HPDE6-E6E7 (cell line): Measurements from ENCODE around the gene KIAA1671.
A peak's percentile ranks its signal among the peaks of the same experiment; 100 is the strongest.

Experiments used
- DNase-seq: peaks from one replicate; pipeline ENCODE4 v3.0.0; 2011; ENCODE audit warnings: missing footprints; ENCODE audit errors: extremely low spot score

Gene KIAA1671

DNA sequence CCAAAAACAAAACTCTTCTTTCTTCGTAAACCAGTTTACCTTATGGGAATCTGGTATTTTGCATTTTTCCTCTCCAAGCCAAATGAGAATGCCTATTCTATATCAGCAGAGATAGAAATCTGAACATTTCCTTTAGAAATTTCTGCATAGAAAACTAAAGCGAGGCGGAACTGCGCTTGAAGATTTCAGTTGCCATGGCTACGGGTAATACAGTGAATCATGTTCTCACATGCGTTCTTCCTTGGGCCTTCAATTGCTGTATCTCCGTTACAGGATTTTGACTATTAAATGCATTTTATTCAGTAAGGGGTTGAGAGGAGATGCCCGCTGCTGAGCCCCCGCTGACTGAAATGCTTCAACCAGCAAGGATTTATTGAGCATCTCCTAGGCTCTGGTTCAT, 138.9 kb downstream of the KIAA1671 start:
- DNase-seq: no peak

DNA sequence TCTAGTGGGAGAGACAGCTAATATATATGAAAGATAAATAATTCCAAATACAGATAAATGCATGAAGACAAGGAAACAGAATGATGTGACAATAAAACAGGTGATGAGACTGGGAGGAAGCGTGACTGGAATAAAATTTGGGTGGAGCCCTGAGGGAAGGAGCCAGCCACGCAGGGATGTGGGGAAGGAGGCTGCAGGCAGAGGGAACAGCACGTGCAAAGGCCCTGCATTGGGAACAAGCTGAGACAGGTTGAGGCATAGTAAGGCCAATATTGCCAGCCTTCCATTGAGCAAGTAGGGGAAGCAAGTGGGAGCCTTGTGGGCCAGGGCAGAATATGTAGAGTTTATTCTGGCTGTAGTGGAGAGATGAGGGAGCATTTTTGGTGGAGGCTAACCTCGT, 139.6 kb downstream of the KIAA1671 start:
- DNase-seq: no peak

DNA sequence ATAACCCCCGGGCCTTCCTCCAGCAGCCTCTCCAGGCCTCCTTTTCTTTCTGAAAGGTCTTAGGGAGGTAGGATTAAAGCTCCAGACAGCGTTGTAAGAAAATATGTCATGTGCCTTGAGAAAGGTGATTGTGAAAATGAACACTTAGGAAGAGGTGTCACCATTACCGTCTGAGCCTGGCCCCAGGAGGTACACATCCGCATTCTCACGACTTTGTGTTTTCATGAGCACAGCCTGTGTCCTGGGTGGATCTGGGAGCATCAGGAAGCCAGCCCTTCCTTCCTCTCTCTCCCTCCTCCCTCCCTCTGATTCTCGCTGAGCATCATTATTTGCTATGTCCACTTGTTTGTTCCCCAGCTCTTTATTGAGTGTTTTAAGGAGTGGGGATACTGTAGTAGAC, 142.1 kb downstream of the KIAA1671 start:
- DNase-seq: no peak

DNA sequence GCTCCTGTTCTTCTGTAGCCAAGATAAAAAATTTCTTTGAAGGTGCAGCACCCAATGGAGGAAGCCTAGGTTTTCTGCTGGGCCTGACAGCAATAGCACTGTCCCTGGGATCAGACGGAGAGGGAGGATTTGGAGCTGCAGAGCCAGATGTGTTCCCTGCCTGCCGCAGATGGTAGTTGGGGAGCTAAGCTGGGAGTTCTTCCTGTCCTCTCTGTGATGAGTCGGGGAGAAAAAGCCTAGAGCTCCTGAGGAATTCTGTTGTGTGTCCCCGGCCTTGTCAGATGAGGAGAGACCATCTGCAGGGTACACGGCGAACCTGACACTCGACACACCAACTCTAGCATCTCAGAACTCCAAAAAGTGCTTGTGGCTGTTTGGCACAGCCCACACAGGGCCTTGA, 143.4 kb downstream of the KIAA1671 start:
- no peak for DNase-seq

DNA sequence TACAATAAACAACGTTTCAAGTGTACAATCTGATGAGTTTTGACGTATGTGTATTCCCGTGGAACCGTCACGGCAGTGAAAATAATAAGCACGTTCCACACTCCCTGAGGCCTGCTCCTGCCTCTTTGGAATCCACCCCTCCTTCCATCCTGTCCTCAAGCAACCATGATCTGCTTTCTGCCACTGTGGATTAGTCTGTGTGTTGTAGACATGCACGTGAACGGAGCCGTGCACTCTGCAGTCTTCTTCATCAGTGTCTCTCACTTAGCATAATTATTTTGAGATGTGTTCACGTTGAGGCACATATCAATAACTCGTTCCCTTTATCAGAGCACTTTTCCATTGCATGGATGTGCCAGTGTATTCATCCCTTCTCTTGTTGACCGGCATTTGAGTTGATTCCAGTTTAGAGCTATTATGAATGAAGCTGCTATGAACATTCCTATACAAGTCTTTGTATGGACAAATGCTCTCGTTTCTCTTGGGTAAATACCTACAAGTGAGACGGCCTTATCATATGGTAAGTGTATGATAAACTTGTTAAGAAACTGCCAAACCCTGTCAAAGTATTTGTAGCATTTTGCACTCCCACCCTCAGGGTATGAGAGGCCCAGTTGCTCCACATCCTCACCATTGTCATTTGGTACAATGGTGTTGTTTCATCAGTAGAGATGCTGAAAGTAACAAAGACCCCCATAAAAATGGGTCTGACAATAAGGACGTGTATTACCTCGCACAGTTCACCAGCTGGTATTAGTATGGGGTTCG, 144.3 kb downstream of the KIAA1671 start:
- no peak for DNase-seq

DNA sequence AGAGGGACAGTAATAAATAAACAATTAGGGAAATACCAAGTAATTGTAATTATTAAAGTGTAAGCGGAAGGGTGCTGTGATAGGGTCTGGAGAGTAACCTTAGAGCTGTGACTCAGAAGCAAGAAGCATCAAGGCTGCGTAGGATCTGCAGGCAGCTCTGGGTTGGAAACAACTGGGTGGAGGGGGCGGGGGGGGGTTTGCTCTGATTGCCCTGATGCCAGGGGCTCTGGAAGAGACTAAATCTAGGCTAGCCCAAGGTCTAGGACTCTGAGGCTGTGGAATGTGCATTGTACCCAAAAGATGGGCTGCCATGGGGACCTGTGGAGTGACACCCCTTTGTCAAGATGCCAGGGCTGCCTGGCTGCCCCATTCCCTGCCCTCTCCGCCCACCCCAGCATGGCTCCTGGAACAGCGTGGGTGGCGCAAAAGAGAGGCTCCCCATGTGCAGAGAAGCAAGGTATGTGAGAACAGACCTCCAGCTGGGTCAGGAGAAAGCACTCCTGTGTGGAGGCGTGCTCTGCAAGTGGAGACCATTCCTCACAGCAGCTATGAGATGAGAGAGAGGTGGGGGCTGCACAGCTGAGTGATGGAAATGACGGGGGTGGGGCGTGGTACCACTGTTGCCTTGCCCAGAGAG, 146.0 kb downstream of the KIAA1671 start:
- no peak for DNase-seq

DNA sequence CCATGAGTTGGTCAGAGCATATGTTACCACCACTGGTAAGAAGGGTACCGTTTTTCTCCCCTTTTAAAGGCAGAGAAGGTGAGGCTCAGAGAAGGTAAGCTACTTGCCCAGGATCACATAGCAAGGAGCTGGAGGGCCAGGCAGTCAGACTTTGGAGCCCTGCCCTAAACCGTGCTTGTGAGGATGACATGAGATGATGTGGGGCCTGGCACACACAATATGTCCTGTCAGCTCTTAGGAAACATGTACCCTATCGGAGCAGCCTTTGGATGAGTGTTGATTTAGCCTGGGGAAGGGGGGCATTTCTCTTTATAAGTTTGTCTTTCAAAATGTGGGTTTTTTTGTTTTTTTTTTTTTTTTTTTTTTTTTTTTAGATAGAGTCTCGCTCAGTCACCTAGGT, 146.7 kb downstream of the KIAA1671 start:
- DNase-seq: no peak

DNA sequence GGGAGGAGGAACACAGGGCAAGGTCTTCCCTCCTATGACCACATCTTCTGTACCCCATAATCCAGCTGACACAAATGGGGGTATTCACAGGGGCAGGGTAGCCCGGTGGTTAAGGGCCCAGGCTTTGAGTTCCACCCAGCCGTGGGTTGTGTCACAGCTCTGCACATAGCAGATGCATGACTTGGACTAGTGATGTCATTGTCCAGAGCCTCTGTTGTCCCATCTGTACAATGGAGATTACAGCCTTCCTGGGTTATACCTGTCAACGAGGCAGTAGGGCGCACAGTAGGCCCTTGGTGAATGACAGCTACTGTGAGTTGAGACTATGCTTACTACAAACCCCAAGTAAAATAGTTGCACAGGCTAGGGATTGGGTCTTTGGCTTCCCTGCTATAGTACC, 147.9 kb downstream of the KIAA1671 start:
- no peak for DNase-seq

DNA sequence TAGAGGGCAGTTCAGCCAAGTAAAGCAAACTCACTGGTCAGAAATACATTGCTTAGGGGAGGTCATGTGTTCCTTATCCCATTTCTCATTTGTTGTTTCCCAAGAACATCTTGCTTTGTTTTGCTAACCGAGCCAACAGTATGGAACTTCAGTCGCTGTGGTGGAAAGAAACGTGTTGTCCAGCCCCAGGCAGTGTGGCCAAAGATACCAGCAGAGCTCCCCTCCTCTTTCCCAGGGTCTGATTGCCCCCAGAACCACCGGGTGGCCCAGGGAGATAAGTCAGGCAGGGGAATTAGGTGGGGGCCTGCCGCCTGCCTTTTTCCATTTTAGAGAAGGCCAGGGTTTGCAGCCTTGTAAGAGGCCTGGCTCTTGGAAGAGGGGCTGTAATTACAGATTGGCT, 148.4 kb downstream of the KIAA1671 start:
- DNase-seq: no peak

DNA sequence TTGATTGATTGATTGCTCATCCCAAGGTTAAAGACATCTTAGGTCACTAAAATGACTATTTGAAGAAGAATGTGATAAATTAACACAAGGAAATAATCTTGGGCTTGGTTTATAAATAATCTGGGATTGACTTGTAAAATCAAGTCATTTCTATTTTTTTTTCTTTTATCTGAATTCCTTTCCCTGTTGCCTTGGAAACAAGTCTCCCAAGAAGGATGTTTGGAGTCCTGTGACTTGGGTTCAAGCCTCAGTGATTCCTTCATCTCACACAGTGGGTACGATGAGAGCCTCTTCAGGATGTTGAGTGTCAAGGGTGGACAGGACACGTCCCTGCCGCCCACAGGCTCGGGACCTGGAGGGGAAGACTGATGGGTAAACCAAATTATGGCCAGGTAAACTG, 149.0 kb downstream of the KIAA1671 start:
- no peak for DNase-seq

DNA sequence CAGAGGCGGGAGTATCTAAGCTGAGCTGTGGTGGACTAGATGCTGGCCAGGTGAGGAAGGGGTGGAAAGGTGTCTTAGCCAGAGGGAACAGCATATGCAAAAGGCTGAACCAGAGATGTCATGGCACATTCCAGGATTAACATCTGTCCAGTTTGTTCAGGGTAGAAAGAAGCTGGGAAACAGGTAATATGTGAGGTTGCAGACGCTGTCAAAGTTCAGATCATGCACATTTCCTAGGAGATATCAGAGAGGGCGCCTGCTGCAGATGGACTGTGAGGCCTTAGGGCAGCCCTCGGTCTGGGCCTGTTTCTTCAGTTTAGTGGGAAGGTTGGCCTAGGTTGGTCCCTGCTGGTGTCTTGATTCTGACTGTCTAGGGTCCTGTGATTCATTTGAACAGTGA, 149.5 kb downstream of the KIAA1671 start:
- no peak for DNase-seq

DNA sequence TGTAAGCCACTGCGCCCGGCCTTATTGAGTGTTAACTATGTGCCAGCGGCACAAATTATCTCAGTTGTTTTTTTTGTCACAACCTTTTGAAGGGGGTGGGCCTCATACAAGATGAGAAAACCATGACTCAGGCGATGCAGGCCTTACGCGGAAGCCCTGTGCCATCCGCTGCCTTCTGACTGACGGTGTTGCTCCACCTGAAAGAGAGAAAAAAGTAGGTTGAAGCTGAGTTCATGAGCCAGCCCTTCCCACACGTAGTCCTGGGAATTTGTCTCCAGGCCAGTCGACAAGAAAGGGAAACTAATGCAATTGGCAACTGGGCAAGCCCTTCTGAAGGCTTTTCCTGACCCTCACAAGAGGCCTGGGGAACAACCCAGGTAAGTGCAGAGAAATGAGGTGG, 150.2 kb downstream of the KIAA1671 start:
- DNase-seq: no peak

DNA sequence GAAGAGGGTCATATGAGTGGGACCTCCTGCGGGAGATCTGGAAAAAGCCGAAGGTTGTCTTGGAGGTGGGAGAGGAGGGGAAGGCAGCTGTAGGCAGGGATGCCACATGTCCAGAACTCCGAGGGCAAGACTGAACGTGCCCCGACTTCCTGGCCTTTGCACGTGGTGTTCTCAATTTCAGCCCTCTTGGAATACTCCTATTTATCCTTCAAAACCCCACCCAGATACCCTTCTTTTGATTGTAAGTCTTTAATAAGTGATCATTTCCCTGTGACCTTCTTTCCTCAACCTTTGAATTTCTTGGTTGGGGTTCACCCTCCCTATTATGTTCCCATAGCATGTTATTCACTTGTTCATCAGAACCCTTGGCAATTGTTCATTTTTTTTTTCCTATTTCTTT, 151.9 kb downstream of the KIAA1671 start:
- no peak for DNase-seq

DNA sequence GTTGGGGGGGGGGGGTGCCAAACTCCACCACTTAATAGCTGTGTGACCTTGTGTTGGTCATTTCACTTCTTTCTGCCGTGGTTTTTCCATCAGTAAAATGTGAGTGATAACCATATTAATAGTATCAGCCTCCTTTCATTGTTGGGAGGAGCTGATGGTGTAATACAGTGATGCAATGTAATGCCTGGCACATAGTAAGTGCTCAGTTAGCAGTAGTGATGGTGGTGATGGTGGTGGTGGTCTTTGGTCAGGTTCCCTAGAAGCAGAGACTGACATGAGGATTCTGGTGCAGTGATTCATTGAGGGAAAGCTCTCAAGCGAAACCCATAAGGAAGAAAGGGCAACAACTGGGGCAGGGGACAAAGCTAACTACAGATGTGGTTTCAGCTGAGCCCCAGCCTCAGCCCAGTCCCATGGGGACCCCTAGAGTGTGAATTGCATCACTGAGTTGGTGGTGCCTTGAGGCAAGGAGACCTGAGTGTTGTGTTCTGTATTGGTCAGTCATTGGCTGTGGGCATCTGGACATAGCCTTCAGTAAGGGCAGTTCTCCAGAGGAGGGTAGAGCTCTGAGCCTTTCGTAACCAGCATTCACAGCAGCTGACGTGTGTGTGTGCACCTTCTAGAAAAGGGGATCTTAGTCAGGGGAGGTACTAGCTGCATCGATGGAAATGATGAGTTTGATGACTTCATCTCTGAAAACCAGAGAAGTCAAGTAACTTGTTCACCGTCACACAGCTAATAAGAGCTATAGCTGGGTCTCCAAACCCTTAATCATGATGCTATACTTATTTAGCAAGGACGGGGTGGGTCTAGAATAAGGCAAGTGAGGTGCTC, 153.5 kb downstream of the KIAA1671 start:
- DNase-seq: no peak

DNA sequence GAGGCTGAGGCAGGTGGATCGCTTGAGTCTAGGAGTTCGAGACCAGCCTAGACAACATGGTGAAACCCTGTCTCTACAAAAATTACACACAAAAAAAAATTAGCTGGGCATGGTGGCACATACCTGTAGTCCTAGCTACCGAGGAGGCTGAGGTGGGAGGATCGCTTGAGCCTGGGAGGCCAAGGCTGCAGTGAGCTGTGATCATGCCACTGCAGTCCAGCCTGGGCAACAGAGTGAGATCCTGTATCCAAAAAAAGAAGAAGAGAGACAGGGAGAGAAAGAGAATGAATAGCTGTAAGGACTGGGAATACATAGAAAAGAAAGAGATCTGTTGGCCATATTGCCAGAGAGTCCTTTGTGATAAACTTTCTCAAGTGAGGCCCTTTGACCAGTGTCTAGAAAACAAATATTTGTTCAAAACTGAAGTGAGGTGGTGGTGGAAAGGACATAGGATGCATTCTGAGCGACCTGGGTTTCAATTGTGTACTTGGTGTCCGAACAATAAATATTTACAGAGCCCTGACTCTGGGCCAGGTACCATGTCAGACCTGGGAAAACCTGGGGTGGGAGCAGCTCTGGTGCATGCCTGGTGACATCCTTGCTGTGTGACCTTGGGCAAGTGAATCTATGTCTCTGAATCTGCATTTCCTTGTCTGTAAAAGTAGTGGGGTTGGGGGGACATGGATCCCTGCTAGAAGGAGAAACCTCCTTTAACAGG, 157.5 kb downstream of the KIAA1671 start:
- DNase-seq: no peak

DNA sequence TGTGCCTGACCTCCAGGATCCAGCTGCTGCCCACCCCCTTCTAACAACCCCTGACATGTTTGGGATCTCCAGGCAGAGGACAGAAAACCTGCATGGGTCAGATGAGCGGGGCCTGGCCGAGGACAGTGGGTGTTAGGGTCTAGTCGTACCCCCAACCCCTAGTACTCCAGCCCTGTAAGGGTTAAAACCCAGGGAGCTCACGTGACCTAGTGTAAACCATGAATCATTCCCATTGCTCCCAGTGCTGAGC, 158.0 kb downstream of the KIAA1671 start:
- no peak for DNase-seq

DNA sequence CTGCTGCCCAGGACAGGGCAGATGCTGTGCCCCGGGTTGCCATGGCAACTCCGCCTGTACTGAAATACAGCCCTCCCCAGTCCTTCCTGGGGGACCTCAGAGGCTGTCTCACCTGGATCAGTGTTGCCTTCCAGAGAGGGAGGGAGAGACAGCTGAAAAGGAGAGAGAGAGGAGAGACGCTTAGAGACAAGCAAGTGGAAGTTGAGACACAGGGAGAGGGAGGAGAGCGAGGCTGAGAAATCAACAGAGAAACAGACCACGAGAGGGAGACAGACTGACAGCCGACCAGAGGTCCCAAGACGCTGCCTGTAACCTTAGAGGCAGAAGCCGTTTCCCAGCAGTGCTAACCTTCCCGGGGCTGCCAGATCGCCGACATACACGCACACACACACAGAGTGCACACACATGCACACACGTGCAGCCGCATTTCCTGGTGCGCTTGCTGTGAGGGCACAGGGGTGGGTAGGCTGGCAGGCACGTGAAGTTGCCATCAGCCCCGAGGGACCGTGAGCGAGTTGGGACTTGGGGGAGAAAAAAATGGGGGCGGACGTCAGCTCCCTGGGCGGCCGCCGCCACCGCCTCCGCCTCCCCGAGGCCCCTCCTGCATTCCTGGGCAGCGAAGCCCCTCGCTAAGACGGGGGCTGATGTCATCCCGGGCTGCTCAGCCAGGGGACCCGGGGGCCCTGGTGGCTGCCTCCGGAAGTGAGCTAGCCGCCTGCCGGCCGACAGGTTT, 158.5 kb downstream of the KIAA1671 start:
- peak; percentile 94 for DNase-seq

DNA sequence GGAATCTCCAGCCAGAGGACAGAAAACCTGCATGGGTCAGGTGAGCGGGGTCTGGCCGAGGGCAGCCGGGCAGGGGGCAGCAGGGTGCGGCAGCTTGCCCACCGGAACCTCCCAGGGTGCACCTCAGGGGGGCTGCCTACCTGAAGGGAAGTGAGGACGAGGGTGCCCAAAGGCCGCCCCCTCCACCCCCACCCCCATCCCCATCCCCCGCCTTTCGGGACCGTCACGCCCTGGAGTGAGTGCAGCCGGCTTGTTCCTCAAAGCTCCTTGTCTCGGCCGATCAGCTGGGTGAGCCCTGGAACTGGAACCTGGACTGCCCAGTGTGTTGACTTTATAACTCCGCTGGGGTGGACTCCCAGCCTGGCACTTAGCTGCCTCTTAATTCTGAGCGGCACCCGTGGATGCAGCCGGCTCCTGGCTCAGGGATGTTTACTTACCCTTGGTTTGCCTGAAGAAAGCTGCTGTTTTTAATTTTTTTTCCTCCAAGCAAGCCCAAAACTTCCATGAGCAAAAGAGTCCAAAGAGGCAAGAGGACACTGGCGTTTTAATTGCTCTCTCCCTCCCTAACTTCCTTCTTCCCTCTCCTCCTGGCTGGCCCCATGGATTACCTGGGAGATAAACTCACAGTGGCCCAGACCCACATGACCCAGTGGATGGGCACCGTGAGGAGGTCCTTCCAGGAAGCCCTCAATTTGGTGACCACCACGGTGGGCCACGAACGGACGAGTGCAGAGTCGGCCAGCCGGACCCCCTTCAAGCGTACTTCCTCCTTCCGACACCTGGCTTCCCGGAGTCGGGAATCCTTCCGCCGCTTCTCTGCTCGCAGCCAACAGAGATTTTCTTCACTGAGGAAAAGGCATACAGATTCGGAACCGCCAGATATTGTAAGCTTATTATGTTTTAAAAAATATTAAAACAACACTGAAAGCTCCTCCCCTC, 159.3 kb downstream of the KIAA1671 start:
- DNase-seq: peak; percentile 31

DNA sequence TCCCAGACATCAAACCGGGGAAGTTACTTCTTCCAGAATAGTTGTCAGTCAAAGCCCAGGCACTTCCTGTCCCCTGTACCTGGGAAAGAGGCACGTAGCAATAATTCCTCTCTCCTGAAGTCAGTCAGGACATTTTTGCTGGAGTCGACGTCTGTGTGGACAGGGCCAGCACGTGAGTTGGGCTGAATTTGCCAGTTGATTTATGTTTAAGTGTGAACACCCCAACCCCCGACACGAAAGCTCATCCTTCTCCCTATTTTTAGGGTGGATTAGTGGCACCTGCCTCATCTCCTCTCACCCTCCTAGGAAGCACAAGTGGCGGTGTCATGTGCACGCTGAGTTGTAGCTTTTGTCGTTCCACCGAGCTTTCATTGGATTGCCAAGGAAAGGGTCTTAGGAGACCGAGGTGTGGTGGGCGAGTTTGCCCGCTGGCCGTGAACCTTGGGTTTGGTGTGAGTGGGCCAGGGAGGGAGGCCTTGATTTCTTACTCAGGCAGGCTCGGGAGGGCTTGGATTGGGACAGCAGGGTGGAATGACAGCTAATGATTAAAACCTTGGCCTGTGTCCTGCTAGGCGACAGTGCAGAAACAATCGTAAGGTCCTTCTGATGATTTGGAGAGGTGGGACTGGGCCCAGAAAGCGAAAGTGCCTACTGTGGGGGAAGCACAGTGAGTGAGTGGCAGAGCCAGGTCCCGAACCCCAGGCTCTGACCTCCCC, 160.2 kb downstream of the KIAA1671 start:
- DNase-seq: no peak

DNA sequence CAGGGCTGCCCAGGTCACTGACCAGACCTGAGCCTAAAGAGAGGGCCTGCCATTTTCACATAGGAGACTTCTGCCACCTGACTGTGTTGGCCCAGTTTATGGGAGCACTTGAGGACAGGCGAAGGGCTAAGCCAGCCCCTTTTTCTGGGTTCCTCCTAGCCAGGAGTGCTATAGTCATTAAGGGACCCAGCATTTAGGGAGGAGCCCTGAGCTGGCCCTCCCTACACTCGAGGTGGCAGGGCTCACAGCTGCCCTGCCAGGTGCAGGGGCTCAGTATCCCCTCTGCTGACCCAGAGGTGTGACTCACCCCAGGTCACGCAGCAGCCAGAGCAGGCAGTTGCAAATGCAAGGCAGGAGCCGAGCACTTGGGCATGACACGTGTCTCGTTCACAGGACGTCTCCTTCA, 160.8 kb downstream of the KIAA1671 start:
- no peak for DNase-seq
